Measurements from ENCODE around the gene SCNN1A.

SCNN1A gene

GRCh38 chr12:6367969-6368892 lies 7.1 kb downstream of the SCNN1A start:
- DNase-seq = no peak

- peak; percentile 42 for DNase-seq
Observed at GRCh38 chr12:6367065-6367968, 8.0 kb downstream of the SCNN1A start.

- DNase-seq = no peak
Observed at GRCh38 chr12:6364044-6364374, 11.4 kb downstream of the SCNN1A start.

GRCh38 chr12:6363330-6364043 lies 11.9 kb downstream of the SCNN1A start:
- DNase-seq = peak; percentile 63

- no peak for DNase-seq
Observed at GRCh38 chr12:6363010-6363329, 12.4 kb downstream of the SCNN1A start.

GRCh38 chr12:6362403-6362802 lies 13.0 kb downstream of the SCNN1A start:
- no peak for DNase-seq

- no peak for DNase-seq
Observed at GRCh38 chr12:6361834-6362233, 13.5 kb downstream of the SCNN1A start.

- no peak for DNase-seq
Observed at GRCh38 chr12:6360578-6361490, 14.5 kb downstream of the SCNN1A start.

GRCh38 chr12:6360080-6360571 lies 15.2 kb downstream of the SCNN1A start:
- DNase-seq = no peak

GRCh38 chr12:6358881-6359280 lies 16.5 kb downstream of the SCNN1A start:
- no peak for DNase-seq

GRCh38 chr12:6356374-6356820 lies 19.0 kb downstream of the SCNN1A start:
- no peak for DNase-seq

GRCh38 chr12:6355491-6356373 lies 19.6 kb downstream of the SCNN1A start:
- no peak for DNase-seq

GRCh38 chr12:6354495-6355393 lies 20.6 kb downstream of the SCNN1A start:
- DNase-seq = no peak

- DNase-seq = no peak
Observed at GRCh38 chr12:6352193-6353173, 22.9 kb downstream of the SCNN1A start.

- DNase-seq = no peak
Observed at GRCh38 chr12:6351622-6352021, 23.7 kb downstream of the SCNN1A start.

GRCh38 chr12:6347367-6348338 lies 27.7 kb downstream of the SCNN1A start:
- DNase-seq = no peak

GRCh38 chr12:6346942-6347341 lies 28.4 kb downstream of the SCNN1A start:
- no peak for DNase-seq

All from stimulated activated CD4-positive, alpha-beta T cell treated with anti-CD3 and anti-CD28 coated beads, Interleukin-4, amount 100 ng/mL, for 24 hours (primary cell).